ENCODE measurements around the gene C12orf57. TPM values are rescaled to one million over a fixed set of nuclear protein-coding genes. Genes with fewer than 3 reads are reported as not detected.

Gene C12orf57
- polyA plus RNA-seq, 1 experiment: 359 TPM

DNA sequence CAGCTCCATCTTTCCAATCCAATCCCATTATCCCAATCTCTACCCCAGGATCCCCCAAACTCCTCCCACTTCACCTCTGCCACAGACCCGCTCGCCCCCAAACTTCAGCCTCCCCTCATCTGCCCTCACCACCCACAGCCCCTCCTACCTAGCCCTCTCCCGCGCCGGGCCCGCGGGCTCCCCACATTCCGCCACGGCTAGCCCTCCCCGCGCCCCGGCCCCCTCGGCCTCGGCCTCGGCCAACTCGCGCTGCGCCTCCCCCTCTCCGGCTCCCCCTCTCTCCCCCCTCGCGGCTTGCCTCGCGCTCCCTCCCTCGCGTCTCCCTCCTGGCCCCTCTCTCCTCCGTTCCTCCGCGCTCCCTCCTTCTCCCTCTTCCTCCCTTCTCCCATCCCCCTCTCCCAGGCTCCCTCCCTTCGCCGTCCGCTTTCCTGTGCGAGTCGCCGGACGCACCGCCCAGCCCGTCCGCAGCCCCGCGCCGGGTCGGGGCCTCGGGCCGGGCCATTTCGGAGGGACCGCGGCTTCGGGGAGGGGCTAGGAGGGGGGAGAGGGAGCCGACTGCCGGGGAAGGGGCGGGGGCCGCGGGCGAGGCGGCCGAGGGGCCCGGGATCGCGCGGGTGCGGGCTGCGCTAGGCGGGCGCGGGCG is 16.3 kb upstream of the C12orf57 start, which contains the start of gene ATN1:
ATN1 (plus strand) TSS at position 581 of the 643 bp plus-strand sequence. CDS start 6,043 bp downstream, outside the sequence.
- TF ChIP-seq, protein P1, sequence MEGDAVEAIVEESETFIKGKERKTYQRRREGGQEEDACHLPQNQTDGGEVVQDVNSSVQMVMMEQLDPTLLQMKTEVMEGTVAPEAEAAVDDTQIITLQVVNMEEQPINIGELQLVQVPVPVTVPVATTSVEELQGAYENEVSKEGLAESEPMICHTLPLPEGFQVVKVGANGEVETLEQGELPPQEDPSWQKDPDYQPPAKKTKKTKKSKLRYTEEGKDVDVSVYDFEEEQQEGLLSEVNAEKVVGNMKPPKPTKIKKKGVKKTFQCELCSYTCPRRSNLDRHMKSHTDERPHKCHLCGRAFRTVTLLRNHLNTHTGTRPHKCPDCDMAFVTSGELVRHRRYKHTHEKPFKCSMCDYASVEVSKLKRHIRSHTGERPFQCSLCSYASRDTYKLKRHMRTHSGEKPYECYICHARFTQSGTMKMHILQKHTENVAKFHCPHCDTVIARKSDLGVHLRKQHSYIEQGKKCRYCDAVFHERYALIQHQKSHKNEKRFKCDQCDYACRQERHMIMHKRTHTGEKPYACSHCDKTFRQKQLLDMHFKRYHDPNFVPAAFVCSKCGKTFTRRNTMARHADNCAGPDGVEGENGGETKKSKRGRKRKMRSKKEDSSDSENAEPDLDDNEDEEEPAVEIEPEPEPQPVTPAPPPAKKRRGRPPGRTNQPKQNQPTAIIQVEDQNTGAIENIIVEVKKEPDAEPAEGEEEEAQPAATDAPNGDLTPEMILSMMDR (IDR thresholded peaks at IDR 0.05; ENCODE audit: low read depth, low read length): no peak
- peak; percentile 47 for DNase-seq (ENCODE audit: low read depth, low spot score)
- ChIA-PET CTCF (interaction anchor here (0.6 to 3.9 kb wide), 7 partner anchors 11 to 1155 kb away, joined by 3 to 49 read pairs (median 8); partner anchors contain the start of genes NECAP1 and SPSB2), POLR2A (interaction anchor here (0.7 to 3.0 kb wide), 7 partner anchors 10 to 58 kb away, joined by 4 to 21 read pairs (median 7); partner anchors contain the start of genes C12orf57, RNU7-1 and SPSB2)
- Histone ChIP-seq H3K4me3 (ENCODE audit: low read depth, low read length) (peak within 1 kb of the TSS; percentile 68), H3K27me3 (ENCODE audit: control insufficient read depth, insufficient read depth, low read length) (no peaks in the 10 kb centered on the region), H3K27ac (ENCODE audit: low read depth, low read length) (peak within 1 kb of the TSS; percentile 90), H3K9me3 (ENCODE audit: control insufficient read depth, insufficient read depth, low read length) (no peaks in the 10 kb centered on the region)

DNA sequence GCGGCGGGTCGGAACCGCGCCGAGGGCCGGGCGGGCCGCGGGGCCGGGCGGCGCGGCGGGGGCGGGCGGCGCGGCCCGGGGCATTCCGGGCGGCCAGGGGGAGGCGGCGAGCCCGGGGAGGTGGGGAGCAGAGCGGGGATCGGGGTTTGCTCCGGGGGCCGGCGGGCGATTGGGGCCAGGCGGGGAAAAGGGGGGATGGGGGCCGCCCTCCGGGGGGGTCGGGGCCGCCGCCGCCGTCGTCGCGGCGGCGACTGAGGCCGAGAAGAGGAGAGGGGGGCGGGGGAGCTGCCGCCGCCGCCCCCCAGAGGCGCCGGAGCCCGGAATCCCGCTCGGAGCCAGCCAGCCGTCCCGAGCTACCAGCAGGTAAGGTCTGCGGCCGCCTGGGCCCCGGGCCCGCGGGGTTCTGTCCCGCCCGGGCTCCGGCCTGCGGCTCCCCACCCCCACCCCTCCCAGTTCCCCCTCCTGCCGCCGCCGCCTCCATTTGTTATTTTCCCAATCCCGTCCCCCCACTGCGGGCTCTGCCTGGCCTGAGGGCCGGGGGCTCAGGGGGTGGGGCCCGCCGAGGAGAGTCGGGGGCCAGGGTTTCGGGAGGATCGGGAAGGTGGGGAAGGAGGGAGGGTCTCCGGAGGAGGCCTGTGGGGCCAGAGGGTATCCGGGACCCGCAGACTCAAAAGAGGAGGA is 15.7 kb upstream of the C12orf57 start:
- CTCF ChIA-PET: interaction anchor here (0.7 to 1.5 kb wide), 2 partner anchors 10 to 56 kb away, joined by 3 to 6 read pairs; no protein-coding TSS in a partner anchor
- H3K27ac ChIP-seq (ENCODE audit: low read depth, low read length): no peak overlapping the region
- POLR2A ChIA-PET: interaction anchor here (1.7 to 2.0 kb wide), 2 partner anchors 10 to 16 kb away, joined by 7 to 16 read pairs; partner anchors contain the start of genes C12orf57 and RNU7-1
- no peaks in the 10 kb centered on the region for H3K27me3 ChIP-seq (ENCODE audit: control insufficient read depth, insufficient read depth, low read length)
- H3K4me3 ChIP-seq (ENCODE audit: low read depth, low read length): peak overlapping the region; percentile 68
- H3K9me3 ChIP-seq (ENCODE audit: control insufficient read depth, insufficient read depth, low read length): no peaks in the 10 kb centered on the region
- DNase-seq (ENCODE audit: low read depth, low spot score): no peak
- TF ChIP-seq, protein P1 (IDR thresholded peaks at IDR 0.05; ENCODE audit: low read depth, low read length): no peak

DNA sequence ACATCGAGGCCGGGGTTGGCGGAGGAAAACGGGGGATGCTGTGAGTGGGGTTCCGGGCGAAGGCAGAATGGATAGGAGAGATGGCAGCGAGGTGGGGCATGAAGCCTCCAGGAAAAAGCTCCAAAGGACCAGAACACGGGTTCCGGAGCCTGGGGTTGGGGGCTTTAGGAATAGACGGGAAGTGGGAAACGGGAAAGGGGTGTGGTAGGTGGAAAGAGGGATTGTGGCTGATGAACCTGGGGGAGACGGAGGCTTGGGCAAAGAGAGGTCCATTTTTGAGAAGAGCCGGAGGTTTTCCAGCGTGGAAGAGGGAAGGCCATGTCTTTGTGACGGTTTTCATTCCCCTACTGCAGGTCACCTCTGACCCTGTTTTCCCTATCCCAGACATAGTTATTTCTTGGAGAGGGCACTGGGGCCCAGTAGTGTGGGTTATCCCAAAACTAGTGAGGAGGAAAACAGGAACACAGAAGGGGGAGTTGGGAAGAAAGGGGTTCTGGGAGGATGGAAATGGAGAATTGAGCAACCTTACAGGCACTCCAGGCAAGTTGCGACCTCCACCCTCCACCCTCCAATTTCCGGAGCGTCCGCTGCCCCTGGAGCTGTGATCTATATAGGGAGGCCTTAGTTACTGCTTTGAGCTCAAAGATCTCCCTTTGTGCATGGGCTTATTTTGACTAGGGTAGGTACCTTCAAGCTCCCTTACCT is 15.0 kb upstream of the C12orf57 start:
- POLR2A ChIA-PET: interaction anchor here (1.7 to 2.0 kb wide), 2 partner anchors 9 to 15 kb away, joined by 4 to 7 read pairs; partner anchors contain the start of genes C12orf57 and RNU7-1
- H3K9me3 ChIP-seq (ENCODE audit: control insufficient read depth, insufficient read depth, low read length): no peaks in the 10 kb centered on the region
- TF ChIP-seq, protein P1 (IDR thresholded peaks at IDR 0.05; ENCODE audit: low read depth, low read length): no peak
- CTCF ChIA-PET: interaction anchor here (0.7 to 1.5 kb wide), 3 partner anchors 9 to 38 kb away, joined by 3 to 6 read pairs (median 4); no protein-coding TSS in a partner anchor
- peak overlapping the region; percentile 68 for H3K4me3 ChIP-seq (ENCODE audit: low read depth, low read length)
- no peak for DNase-seq (ENCODE audit: low read depth, low spot score)
- H3K27ac ChIP-seq (ENCODE audit: low read depth, low read length): no peak overlapping the region
- H3K27me3 ChIP-seq (ENCODE audit: control insufficient read depth, insufficient read depth, low read length): no peaks in the 10 kb centered on the region

DNA sequence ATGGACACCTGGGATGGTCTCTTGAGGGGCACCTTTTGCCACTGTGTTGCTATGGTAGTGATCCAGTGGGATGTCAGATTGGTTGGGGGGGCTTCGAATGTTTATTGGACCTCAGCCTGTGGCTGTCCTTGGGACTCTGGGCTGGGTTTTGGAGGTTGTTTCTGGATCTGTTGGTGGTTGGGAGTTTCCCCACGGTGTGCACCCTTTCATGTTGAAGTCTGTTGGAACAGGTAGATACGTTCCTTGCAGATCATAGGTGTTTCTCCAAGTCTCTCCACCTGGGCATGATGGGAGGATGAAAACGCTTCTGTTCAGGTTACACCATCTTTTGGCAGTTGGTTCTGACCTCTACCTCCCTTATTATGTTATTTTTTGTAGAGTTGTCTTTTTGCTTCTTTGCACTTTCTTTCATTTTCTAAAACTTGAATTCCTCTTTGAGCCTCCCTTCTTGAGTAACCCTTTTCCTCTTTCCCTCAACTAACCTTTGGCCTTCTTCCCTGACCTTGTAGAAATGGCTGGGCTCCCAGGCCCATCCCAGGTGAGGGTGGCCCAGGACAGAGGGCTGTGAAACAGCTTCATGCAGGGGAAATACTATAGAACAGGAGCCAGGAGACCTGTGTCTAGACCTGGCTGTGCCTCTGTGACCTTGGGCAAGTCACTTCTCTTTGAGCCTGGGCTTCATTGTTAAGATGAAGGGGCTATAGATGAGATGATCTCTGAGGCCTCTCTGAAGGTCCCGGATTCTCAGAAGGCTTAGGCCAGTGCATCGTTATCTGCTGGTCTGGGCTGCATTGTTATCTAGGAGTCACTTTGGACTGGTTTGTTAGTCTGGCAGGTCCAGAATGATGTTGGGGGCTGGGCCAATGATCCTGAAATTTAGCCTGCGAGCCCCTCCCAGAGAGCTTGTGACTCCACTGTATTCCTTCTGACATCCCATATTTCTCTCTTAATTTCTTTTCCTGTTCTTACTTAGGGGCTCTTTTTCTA is 14.1 kb upstream of the C12orf57 start:
- Histone ChIP-seq H3K4me3 (ENCODE audit: low read depth, low read length) (peak overlapping the region; percentile 68), H3K27me3 (ENCODE audit: control insufficient read depth, insufficient read depth, low read length) (no peaks in the 10 kb centered on the region), H3K27ac (ENCODE audit: low read depth, low read length) (no peak overlapping the region), H3K9me3 (ENCODE audit: control insufficient read depth, insufficient read depth, low read length) (no peaks in the 10 kb centered on the region)
- ChIA-PET CTCF (interaction anchor here (0.7 to 1.5 kb wide), 3 partner anchors 8 to 39 kb away, joined by 3 to 6 read pairs (median 4); no protein-coding TSS in a partner anchor), POLR2A (interaction anchor here (1.7 to 2.0 kb wide), 2 partner anchors 8 to 14 kb away, joined by 4 to 7 read pairs; partner anchors contain the start of genes C12orf57 and RNU7-1)
- TF ChIP-seq, protein P1 (IDR thresholded peaks at IDR 0.05; ENCODE audit: low read depth, low read length): no peak
- DNase-seq (ENCODE audit: low read depth, low spot score): no peak
